ENCODE data around the gene PAFAH2. TPM values are rescaled to one million over a fixed set of nuclear protein-coding genes. Genes with fewer than 3 reads are reported as not detected.

Gene PAFAH2
- total RNA-seq, 1 donor from 2014 or later, result 9.8 TPM

Other genes with a start within 250 kb of the PAFAH2 start
- gene SELENON, start 197.9 kb downstream of the PAFAH2 start, total RNA-seq, result 8.2 and 10.2 TPM in 2 replicates
- gene MTFR1L, start 178.1 kb downstream of the PAFAH2 start, total RNA-seq, result 32.5 and 34.2 TPM in 2 replicates
- gene AUNIP, start 138.6 kb downstream of the PAFAH2 start, total RNA-seq, result 5.5 and 6.5 TPM in 2 replicates
- gene PAQR7, start 122.4 kb downstream of the PAFAH2 start, total RNA-seq, result 1.8 TPM in 2 replicates
- gene STMN1, start 91.6 kb downstream of the PAFAH2 start, total RNA-seq, result 294 and 315 TPM in 2 replicates
- not detected in 2 replicates for gene EXTL1, start 23.7 kb upstream of the PAFAH2 start, total RNA-seq
- not detected in 2 replicates for gene SLC30A2, start 48.1 kb upstream of the PAFAH2 start, total RNA-seq
- gene TRIM63, start 69.6 kb upstream of the PAFAH2 start, total RNA-seq, result not detected in 2 replicates
- 17.4 and 19.8 TPM in 2 replicates for gene PDIK1L, start 113.8 kb upstream of the PAFAH2 start, total RNA-seq
- gene FAM110D, start 161.0 kb upstream of the PAFAH2 start, total RNA-seq, result not detected in 2 replicates
- not detected in 2 replicates for gene C1orf232, start 170.9 kb upstream of the PAFAH2 start, total RNA-seq
- 31.1 and 33.1 TPM in 2 replicates for gene ZNF593, start 171.8 kb upstream of the PAFAH2 start, total RNA-seq
- not detected in 2 replicates for gene ZNF593OS, start 173.8 kb upstream of the PAFAH2 start, total RNA-seq
- gene CNKSR1, start 179.4 kb upstream of the PAFAH2 start, total RNA-seq, result 3.9 and 4.8 TPM in 2 replicates
- not detected in 2 replicates for gene CATSPER4, start 192.5 kb upstream of the PAFAH2 start, total RNA-seq
- 34.8 and 35.6 TPM in 2 replicates for gene CEP85, start 236.1 kb upstream of the PAFAH2 start, total RNA-seq

Data from T-helper 1 cell treated with Interleukin-12 subunit alpha and Interleukin-12 subunit beta and Interleukin-4 antibody, amounts not matched to agents 30 ng/mL and 1 ng/mL, for 36 hours (primary cell).